Calu3 (cell line): ENCODE measurements around the gene ERFE. TPM values are rescaled to one million over a fixed set of nuclear protein-coding genes. Genes with fewer than 3 reads are reported as not detected.

Experiments
- BruUV-seq: library from RNA; stranded (reverse); fragments of 400-500 nt; replicated peaks from 2 replicates; lab custom pipeline; 2021; lab: Mats Ljungman, UMichigan
- CTCF ChIA-PET: fragments of 300-600 bp; sonication (Branson Sonifier 250); formaldehyde crosslinking; loops from one replicate; lab custom pipeline; 2022; ENCODE audit warnings: antibody characterized with exemption; lab: Charles Lee
- DNase-seq: peaks from one replicate; pipeline ENCODE4 v3.0.0; 2022
- H3K27ac Mint-ChIP-seq: one replicate; pipeline ENCODE4 v1.8.0; 2022; ENCODE audit warnings: mixed read lengths; ENCODE audit not compliant: unreplicated experiment
- H3K27me3 Mint-ChIP-seq: one replicate; pipeline ENCODE4 v1.8.0; 2022; ENCODE audit warnings: mixed read lengths; ENCODE audit not compliant: unreplicated experiment
- H3K36me3 Mint-ChIP-seq: one replicate; pipeline ENCODE4 v1.8.0; 2022; ENCODE audit warnings: mild to moderate bottlenecking, moderate library complexity, mixed read lengths; ENCODE audit not compliant: insufficient read depth, unreplicated experiment
- H3K4me1 Mint-ChIP-seq: one replicate; pipeline ENCODE4 v1.8.0; 2022; ENCODE audit warnings: mild to moderate bottlenecking, low read depth, mixed read lengths; ENCODE audit not compliant: unreplicated experiment
- H3K4me3 Mint-ChIP-seq: one replicate; pipeline ENCODE4 v1.8.0; 2022; ENCODE audit warnings: mild to moderate bottlenecking, low read depth, moderate library complexity, mixed read lengths; ENCODE audit not compliant: unreplicated experiment
- H3K9me3 Mint-ChIP-seq: one replicate; pipeline ENCODE4 v1.8.0; 2022; ENCODE audit warnings: low read depth, mixed read lengths; ENCODE audit not compliant: unreplicated experiment
- intact Hi-C: fragments of 100-400 bp; cut with micrococcal nuclease; formaldehyde crosslinking; loops from one replicate; pipeline ENCODE4 v1.10.0; 2022; ENCODE audit not compliant: unreplicated experiment
- total RNA-seq: library from RNA; stranded (reverse); gene quantifications from 2 replicates; pipeline ENCODE4 v1.2.3, GENCODE V29; 2022
- TF ChIP-seq, protein P1 (sequence below): fragments of 200-600 bp; IDR thresholded peaks from one replicate; pipeline ENCODE4 v1.8.0; 2022; ENCODE audit warnings: antibody characterized with exemption; ENCODE audit not compliant: unreplicated experiment

The ERFE gene
- total RNA-seq, 1 experiment from 2014 or later, result 4.0 TPM

DNA sequence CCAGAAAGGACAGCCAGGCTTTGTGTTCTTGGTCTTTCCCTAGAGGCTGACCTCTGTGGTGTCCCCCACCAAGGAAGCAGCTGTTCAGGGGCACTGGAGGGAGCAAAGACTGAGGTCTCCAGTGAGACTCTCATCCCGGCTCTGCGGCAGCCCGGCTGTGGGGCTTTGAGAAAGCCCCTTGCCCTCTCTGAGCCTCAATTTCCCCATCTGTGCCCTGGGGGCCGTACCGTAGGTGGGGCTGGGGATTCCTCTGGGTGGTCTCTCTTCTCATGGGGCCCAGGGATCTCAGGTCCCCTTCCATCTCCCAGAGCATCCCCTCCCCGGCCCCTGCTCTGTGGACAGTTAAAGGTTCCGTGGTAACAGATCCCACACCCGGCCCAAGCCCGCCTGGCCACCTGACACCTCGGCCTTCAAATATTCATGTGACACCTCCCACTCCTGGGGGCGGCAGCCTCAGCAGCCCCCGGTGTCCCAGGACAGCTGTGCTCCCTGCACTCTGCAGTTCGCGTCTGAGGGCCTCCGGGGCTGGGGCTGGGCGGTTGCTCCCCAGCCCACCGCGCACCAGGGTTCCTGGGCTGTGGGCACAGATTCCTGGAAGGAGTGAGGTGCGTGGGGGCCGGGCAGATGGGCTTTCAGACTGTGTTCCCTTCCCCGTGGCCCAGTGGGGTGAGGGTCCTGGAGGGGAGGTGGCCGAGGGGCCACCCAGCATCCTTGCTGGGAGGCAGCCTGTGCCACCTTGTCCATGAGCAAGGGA, 35.4 kb upstream of the ERFE start:
- DNase-seq, result no peak
- CTCF ChIA-PET, result no interaction called here
- no peak overlapping the region for H3K4me3 Mint-ChIP-seq
- intact Hi-C loops, result no loop called here
- H3K4me1 Mint-ChIP-seq, result no peaks in the 10 kb centered on the region
- no TSS peak for BruUV-seq
- no peaks in the 10 kb centered on the region for H3K36me3 Mint-ChIP-seq
- TF ChIP-seq, protein P1, sequence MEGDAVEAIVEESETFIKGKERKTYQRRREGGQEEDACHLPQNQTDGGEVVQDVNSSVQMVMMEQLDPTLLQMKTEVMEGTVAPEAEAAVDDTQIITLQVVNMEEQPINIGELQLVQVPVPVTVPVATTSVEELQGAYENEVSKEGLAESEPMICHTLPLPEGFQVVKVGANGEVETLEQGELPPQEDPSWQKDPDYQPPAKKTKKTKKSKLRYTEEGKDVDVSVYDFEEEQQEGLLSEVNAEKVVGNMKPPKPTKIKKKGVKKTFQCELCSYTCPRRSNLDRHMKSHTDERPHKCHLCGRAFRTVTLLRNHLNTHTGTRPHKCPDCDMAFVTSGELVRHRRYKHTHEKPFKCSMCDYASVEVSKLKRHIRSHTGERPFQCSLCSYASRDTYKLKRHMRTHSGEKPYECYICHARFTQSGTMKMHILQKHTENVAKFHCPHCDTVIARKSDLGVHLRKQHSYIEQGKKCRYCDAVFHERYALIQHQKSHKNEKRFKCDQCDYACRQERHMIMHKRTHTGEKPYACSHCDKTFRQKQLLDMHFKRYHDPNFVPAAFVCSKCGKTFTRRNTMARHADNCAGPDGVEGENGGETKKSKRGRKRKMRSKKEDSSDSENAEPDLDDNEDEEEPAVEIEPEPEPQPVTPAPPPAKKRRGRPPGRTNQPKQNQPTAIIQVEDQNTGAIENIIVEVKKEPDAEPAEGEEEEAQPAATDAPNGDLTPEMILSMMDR, result no peak
- H3K27me3 Mint-ChIP-seq, result peaks cover 19% of the 10 kb centered on the region
- no peak overlapping the region for H3K27ac Mint-ChIP-seq
- H3K9me3 Mint-ChIP-seq, result no peaks in the 10 kb centered on the region

DNA sequence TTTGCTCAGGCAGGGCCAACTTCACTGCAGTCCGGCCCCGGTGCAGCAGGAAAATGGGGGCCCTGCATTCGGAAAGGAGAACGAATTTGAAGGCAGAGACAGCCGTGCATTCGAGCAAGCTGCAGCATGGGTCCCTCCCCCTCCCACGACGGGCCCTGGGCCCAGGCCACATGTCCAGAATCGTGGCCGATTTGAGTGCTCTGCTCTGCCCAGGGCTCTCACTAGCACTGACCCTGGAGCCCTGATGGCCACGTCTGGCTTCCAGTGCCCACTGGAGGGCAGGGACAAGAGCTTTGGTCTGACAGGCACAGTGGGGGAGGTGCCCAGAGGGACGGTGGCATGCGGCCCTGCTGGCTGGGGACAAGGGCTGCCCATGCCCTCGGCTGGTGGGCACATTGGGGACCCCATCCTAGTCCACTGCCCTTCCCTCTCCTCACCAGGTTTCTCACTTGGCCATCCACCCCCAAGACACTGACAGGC, 34.7 kb upstream of the ERFE start:
- Mint-ChIP-seq H3K9me3 (no peaks in the 10 kb centered on the region), H3K4me1 (no peaks in the 10 kb centered on the region), H3K27me3 (peaks cover 13% of the 10 kb centered on the region), H3K36me3 (no peaks in the 10 kb centered on the region), H3K27ac (no peak overlapping the region), H3K4me3 (no peak overlapping the region)
- DNase-seq, result no peak
- TF ChIP-seq, protein P1, result no peak
- CTCF ChIA-PET, result no interaction called here
- intact Hi-C loops, result no loop called here
- no TSS peak for BruUV-seq

DNA sequence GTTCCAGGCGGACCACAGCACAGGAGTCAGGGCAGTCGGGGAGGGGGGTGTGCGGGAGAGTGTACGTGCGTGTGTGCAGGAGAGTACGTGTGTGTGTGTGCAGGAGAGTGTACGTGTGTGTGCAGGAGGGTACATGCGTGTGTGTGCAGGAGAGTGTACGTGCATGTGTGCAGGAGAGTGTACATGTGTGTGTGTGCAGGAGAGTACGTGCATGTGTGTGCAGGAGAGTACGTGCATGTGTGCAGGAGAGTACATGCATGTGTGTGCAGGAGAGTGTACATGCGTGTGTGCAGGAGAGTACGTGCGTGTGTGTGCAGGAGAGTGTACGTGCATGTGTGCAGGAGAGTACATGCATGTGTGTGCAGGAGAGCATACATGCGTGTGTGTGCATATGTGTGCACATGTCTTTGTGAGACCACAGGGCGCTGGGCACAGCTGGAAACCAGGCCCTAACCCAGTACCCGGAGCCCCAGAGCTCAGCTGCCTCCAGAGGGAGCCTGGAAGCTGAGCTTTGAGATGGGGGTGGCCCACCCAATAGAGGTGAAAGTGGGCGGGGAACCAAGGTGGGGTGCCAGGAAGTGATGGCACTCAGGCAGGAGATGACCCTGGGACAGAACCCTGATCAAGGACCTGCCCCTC, 34.2 kb upstream of the ERFE start:
- intact Hi-C loops, result no loop called here
- CTCF ChIA-PET, result no interaction called here
- TF ChIP-seq, protein P1, result no peak
- H3K27ac Mint-ChIP-seq, result no peak overlapping the region
- H3K4me1 Mint-ChIP-seq, result no peaks in the 10 kb centered on the region
- no peak for DNase-seq
- no peaks in the 10 kb centered on the region for H3K36me3 Mint-ChIP-seq
- H3K9me3 Mint-ChIP-seq, result no peaks in the 10 kb centered on the region
- H3K27me3 Mint-ChIP-seq, result peaks cover 7% of the 10 kb centered on the region
- BruUV-seq, result no TSS peak
- no peak overlapping the region for H3K4me3 Mint-ChIP-seq

DNA sequence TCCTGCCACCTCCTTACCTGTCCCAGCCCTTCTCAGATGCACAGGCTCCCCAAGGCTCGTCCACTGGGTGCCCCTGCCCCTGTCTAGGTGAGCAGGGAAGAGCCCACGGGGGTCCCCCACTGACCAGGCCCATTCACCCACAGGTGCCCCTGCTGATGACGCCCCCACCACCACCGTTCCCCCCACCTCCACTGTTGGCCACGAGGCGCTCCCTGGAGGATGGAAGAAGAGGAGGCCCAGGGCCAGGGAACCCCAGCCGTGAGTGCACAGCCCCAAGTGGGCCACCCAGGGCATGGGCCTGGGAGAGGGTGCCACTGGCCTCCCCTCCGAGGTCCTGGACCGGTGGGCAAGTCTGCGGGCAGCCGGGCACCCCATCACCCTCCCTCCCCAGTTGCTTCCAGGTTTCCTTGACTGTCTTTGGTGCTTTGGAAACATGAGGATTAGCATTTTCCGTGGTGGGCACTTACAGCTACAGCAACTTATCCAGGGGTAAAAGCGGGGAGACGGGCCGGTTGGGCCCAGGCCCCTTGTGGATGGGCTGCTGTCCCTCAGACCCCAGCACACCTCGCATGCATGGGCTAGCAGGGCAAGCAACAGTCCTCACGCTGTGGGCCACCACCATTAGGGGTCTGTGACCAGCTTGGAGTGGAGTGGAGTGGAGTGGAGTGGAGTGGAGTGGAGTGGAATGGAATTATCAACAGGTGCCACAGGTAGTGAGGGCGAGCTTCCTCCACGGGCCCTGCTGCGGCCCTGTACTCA, 33.5 kb upstream of the ERFE start:
- no peaks in the 10 kb centered on the region for H3K9me3 Mint-ChIP-seq
- CTCF ChIA-PET, result no interaction called here
- no peak for DNase-seq
- intact Hi-C loops, result no loop called here
- BruUV-seq, result no TSS peak
- H3K36me3 Mint-ChIP-seq, result no peaks in the 10 kb centered on the region
- TF ChIP-seq, protein P1, result no peak
- H3K27ac Mint-ChIP-seq, result no peak overlapping the region
- H3K27me3 Mint-ChIP-seq, result no peaks in the 10 kb centered on the region
- no peak overlapping the region for H3K4me3 Mint-ChIP-seq
- H3K4me1 Mint-ChIP-seq, result no peaks in the 10 kb centered on the region
